AG09309 (cell line): ENCODE results near the gene ATAD3C.
A peak's percentile ranks its signal among the peaks of the same experiment; 100 is the strongest.
"Not testable (repeated sequence)": the region's sequence is repeated elsewhere in the genome, so short reads cannot be mapped to it uniquely, and the experiment has no call there.

Source experiments
- DNase-seq: peaks from one replicate; pipeline ENCODE4 v3.0.0-alpha.2; 2010; ENCODE audit warnings: low read depth
- H3K4me3 ChIP-seq: 2 replicates; pipeline ENCODE4 v1.5.1; 2011; ENCODE audit warnings: mild to moderate bottlenecking, low read depth, low read length, moderate library complexity; ENCODE audit not compliant: control insufficient read depth
- TF ChIP-seq, protein P1 (sequence below): IDR thresholded peaks from 2 replicates; pipeline ENCODE4 v1.5.1; 2011; ENCODE audit warnings: mild to moderate bottlenecking, low read depth, low read length, inconsistent platforms; ENCODE audit not compliant: insufficient read depth, control insufficient read depth; ENCODE audit errors: missing control alignments

ATAD3C gene

GRCh38 chr1:1471389-1472052, 22.0 kb downstream of the ATAD3C start, which contains the start of gene ATAD3B:
Gene ATAD3B (plus strand): TSS chr1:1471765. CDS start chr1:1471885, 120 bp downstream.
- peak within 1 kb of the TSS; percentile 57 for H3K4me3 ChIP-seq
- TF ChIP-seq, protein P1, sequence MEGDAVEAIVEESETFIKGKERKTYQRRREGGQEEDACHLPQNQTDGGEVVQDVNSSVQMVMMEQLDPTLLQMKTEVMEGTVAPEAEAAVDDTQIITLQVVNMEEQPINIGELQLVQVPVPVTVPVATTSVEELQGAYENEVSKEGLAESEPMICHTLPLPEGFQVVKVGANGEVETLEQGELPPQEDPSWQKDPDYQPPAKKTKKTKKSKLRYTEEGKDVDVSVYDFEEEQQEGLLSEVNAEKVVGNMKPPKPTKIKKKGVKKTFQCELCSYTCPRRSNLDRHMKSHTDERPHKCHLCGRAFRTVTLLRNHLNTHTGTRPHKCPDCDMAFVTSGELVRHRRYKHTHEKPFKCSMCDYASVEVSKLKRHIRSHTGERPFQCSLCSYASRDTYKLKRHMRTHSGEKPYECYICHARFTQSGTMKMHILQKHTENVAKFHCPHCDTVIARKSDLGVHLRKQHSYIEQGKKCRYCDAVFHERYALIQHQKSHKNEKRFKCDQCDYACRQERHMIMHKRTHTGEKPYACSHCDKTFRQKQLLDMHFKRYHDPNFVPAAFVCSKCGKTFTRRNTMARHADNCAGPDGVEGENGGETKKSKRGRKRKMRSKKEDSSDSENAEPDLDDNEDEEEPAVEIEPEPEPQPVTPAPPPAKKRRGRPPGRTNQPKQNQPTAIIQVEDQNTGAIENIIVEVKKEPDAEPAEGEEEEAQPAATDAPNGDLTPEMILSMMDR = no peak
- peak; percentile 43 for DNase-seq

- DNase-seq = not testable (repeated sequence)
- H3K4me3 ChIP-seq = peak overlapping the region; percentile 57
Measured at GRCh38 chr1:1472053-1472876, 22.8 kb downstream of the ATAD3C start.

- DNase-seq, H3K4me3 ChIP-seq: not testable (repeated sequence)
Measured at GRCh38 chr1:1476011-1476410, 26.5 kb downstream of the ATAD3C start.

- TF ChIP-seq, protein P1 = no peak
- no peak for DNase-seq
Measured at GRCh38 chr1:1477206-1477605, 27.7 kb downstream of the ATAD3C start.

GRCh38 chr1:1479547-1480487, 30.3 kb downstream of the ATAD3C start:
- TF ChIP-seq, protein P1 = no peak
- no peak overlapping the region for H3K4me3 ChIP-seq
- no peak for DNase-seq

More at GRCh38 chr1:1477206-1477605, 27.7 kb downstream of the ATAD3C start:
- no peak overlapping the region for H3K4me3 ChIP-seq

- not testable (repeated sequence) for H3K4me3 ChIP-seq, DNase-seq
Measured at GRCh38 chr1:1480488-1480867, 31.0 kb downstream of the ATAD3C start.

DNA sequence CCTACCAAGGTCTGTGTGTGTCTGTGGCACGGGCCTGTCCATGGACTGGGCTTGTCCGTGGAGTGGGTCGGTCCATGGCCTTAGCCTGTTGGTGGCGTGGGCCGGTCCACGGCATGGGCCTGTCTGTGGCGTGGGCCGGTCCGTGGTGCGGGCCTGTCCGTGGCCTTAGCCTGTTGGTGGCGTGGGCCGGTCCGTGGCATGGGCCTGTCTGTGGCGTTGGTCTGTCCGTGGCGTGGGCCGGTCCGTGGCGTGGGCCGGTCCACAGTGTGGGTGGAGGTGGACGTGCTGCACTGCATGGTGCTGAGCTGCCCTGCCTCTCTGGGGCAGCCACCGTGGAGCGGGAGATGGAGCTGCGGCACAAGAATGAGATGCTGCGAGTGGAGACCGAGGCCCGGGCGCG, 32.3 kb downstream of the ATAD3C start:
- not testable (repeated sequence) for DNase-seq

GRCh38 chr1:1482856-1483255, 33.4 kb downstream of the ATAD3C start:
- DNase-seq = no peak
- no peak overlapping the region for H3K4me3 ChIP-seq
- TF ChIP-seq, protein P1 = no peak

More for the DNA sequence above, 32.3 kb downstream of the ATAD3C start:
- not testable (repeated sequence) for H3K4me3 ChIP-seq
